SK-N-SH treated with all-trans-retinoic acid at 6 μM for 48 hours (cell line): ENCODE measurements around the gene SDK1.

Source experiments
- ATAC-seq: fragments of 200-7000 bp; cut with Tn5 transposase; 3 replicates; pipeline ENCODE4 v1.9.1; 2020; ENCODE audit warnings: mild to moderate bottlenecking, moderate library complexity
- ARNTL ChIP-seq: fragments of 450-650 bp; formaldehyde crosslinking; IDR thresholded peaks from 2 replicates; pipeline ENCODE4 v1.5.0; 2020; ENCODE audit warnings: low read depth, mild to moderate bottlenecking, moderate library complexity, borderline replicate concordance
- BACH2 ChIP-seq: fragments of 250-450 bp; sonication (Bioruptor Pico); IDR thresholded peaks from 2 replicates; pipeline ENCODE4 v1.9.0; 2021; ENCODE audit warnings: mild to moderate bottlenecking, borderline replicate concordance
- CSDC2 ChIP-seq: fragments of 250-450 bp; sonication (Bioruptor Pico); IDR thresholded peaks from 2 replicates; pipeline ENCODE4 v1.5.0; 2020; ENCODE audit warnings: mild to moderate bottlenecking, moderate library complexity
- CSRNP3 ChIP-seq: fragments of 250-450 bp; sonication (Bioruptor Pico); IDR thresholded peaks from 2 replicates; pipeline ENCODE4 v1.5.1; 2021; ENCODE audit warnings: mild to moderate bottlenecking, moderate library complexity
- ESRRG ChIP-seq: fragments of 250-450 bp; sonication (Bioruptor Pico); IDR thresholded peaks from 2 replicates; pipeline ENCODE4 v1.6.1; 2021; ENCODE audit warnings: mild to moderate bottlenecking
- GLIS3 ChIP-seq: fragments of 250-450 bp; sonication (Bioruptor Pico); IDR thresholded peaks from 2 replicates; pipeline ENCODE4 v1.5.0; 2020; ENCODE audit warnings: mild to moderate bottlenecking, moderate library complexity
- ISL1 ChIP-seq: fragments of 250-450 bp; sonication (Bioruptor Pico); IDR thresholded peaks from 2 replicates; pipeline ENCODE4 v2.1.2; 2022; ENCODE audit warnings: mild to moderate bottlenecking, moderate library complexity
- OSR1 ChIP-seq: fragments of 250-450 bp; sonication (Bioruptor Pico); IDR thresholded peaks from 2 replicates; pipeline ENCODE4 v1.8.0; 2022; ENCODE audit warnings: moderate library complexity, mild to moderate bottlenecking, inconsistent platforms
- POU6F1 ChIP-seq: fragments of 250-450 bp; sonication (Bioruptor Pico); IDR thresholded peaks from 2 replicates; pipeline ENCODE4 v1.8.0; 2021; ENCODE audit warnings: low read depth, mild to moderate bottlenecking, moderate library complexity, borderline replicate concordance
- PPARA ChIP-seq: fragments of 250-450 bp; sonication (Bioruptor Pico); IDR thresholded peaks from 2 replicates; pipeline ENCODE4 v1.5.0; 2020; ENCODE audit warnings: mild to moderate bottlenecking, borderline replicate concordance
- RARB ChIP-seq: fragments of 250-450 bp; sonication (Bioruptor Pico); IDR thresholded peaks from 2 replicates; pipeline ENCODE4 v1.8.0; 2021; ENCODE audit warnings: mild to moderate bottlenecking, moderate library complexity
- SNAI2 ChIP-seq: fragments of 250-450 bp; sonication (Bioruptor Pico); IDR thresholded peaks from 2 replicates; pipeline ENCODE4 v1.5.0; 2020; ENCODE audit warnings: mild to moderate bottlenecking, moderate library complexity
- TCF4 ChIP-seq: fragments of 250-450 bp; sonication (Bioruptor Pico); IDR thresholded peaks from 2 replicates; pipeline ENCODE4 v1.8.0; 2021; ENCODE audit warnings: mild to moderate bottlenecking, moderate library complexity, borderline replicate concordance
- TOX ChIP-seq: fragments of 250-450 bp; sonication (Bioruptor Pico); IDR thresholded peaks from 2 replicates; pipeline ENCODE4 v1.8.0; 2021; ENCODE audit warnings: mild to moderate bottlenecking, moderate library complexity, borderline replicate concordance
- ZFP30 ChIP-seq: fragments of 450-650 bp; formaldehyde crosslinking; IDR thresholded peaks from 2 replicates; pipeline ENCODE4 v1.5.0; 2022; ENCODE audit warnings: mild to moderate bottlenecking, moderate library complexity
- ZNF565 ChIP-seq: fragments of 450-650 bp; formaldehyde crosslinking; conservative IDR thresholded peaks from 2 replicates; pipeline ENCODE4 v1.5.0; 2020; ENCODE audit warnings: low read depth, mild to moderate bottlenecking, moderate library complexity
- ZNF70 ChIP-seq: fragments of 450-650 bp; formaldehyde crosslinking; IDR thresholded peaks from 2 replicates; pipeline ENCODE4 v1.5.0; 2020; ENCODE audit warnings: mild to moderate bottlenecking, moderate library complexity
- ZNF8 ChIP-seq: fragments of 450-650 bp; formaldehyde crosslinking; IDR thresholded peaks from 2 replicates; pipeline ENCODE4 v1.5.0; 2020; ENCODE audit warnings: mild to moderate bottlenecking, moderate library complexity
- TF ChIP-seq, protein P1 (sequence below): fragments of 250-450 bp; sonication (Bioruptor Pico); IDR thresholded peaks from 2 replicates; pipeline ENCODE4 v1.5.1; 2020; ENCODE audit warnings: low read depth, mild to moderate bottlenecking, moderate library complexity
- TF ChIP-seq, protein P2 (sequence below): fragments of 250-450 bp; sonication (Bioruptor Pico); IDR thresholded peaks from 2 replicates; pipeline ENCODE4 v1.8.0; 2020; ENCODE audit warnings: mild to moderate bottlenecking, moderate library complexity, borderline replicate concordance
- TF ChIP-seq, protein P3 (sequence below): fragments of 250-450 bp; sonication (Bioruptor Pico); IDR thresholded peaks from 2 replicates; pipeline ENCODE4 v1.5.0; 2020; ENCODE audit warnings: mild to moderate bottlenecking, moderate library complexity

Gene SDK1

GRCh38 chr7:3888096-3888495 is 587.0 kb downstream of the SDK1 start:
- TF ChIP-seq SNAI2 (CRISPR knock-in tag) (no peak), ISL1 (no peak), TOX (CRISPR knock-in tag) (no peak), CSRNP3 (no peak), ZNF565 (no peak), CSDC2 (CRISPR knock-in tag) (no peak), OSR1 (CRISPR knock-in tag) (no peak), ZNF70 (CRISPR knock-in tag) (no peak)
- no peak for ATAC-seq

- no peak for TF ChIP-seq ESRRG (CRISPR knock-in tag)
- TF ChIP-seq TCF4 (CRISPR knock-in tag): no peak
- no peak for TF ChIP-seq GLIS3 (CRISPR knock-in tag)
- TF ChIP-seq, protein P1, sequence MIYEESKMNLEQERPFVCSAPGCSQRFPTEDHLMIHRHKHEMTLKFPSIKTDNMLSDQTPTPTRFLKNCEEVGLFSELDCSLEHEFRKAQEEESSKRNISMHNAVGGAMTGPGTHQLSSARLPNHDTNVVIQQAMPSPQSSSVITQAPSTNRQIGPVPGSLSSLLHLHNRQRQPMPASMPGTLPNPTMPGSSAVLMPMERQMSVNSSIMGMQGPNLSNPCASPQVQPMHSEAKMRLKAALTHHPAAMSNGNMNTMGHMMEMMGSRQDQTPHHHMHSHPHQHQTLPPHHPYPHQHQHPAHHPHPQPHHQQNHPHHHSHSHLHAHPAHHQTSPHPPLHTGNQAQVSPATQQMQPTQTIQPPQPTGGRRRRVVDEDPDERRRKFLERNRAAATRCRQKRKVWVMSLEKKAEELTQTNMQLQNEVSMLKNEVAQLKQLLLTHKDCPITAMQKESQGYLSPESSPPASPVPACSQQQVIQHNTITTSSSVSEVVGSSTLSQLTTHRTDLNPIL (CRISPR knock-in tag): no peak
- no peak for TF ChIP-seq SNAI2 (CRISPR knock-in tag)
- TF ChIP-seq BACH2 (CRISPR knock-in tag): no peak
- TF ChIP-seq ZFP30 (CRISPR knock-in tag): no peak
- TF ChIP-seq, protein P2, sequence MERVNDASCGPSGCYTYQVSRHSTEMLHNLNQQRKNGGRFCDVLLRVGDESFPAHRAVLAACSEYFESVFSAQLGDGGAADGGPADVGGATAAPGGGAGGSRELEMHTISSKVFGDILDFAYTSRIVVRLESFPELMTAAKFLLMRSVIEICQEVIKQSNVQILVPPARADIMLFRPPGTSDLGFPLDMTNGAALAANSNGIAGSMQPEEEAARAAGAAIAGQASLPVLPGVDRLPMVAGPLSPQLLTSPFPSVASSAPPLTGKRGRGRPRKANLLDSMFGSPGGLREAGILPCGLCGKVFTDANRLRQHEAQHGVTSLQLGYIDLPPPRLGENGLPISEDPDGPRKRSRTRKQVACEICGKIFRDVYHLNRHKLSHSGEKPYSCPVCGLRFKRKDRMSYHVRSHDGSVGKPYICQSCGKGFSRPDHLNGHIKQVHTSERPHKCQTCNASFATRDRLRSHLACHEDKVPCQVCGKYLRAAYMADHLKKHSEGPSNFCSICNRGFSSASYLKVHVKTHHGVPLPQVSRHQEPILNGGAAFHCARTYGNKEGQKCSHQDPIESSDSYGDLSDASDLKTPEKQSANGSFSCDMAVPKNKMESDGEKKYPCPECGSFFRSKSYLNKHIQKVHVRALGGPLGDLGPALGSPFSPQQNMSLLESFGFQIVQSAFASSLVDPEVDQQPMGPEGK (CRISPR knock-in tag): no peak
- no peak for TF ChIP-seq CSRNP3
- TF ChIP-seq ZNF565: no peak
- no peak for TF ChIP-seq POU6F1 (CRISPR knock-in tag)
- TF ChIP-seq, protein P3, sequence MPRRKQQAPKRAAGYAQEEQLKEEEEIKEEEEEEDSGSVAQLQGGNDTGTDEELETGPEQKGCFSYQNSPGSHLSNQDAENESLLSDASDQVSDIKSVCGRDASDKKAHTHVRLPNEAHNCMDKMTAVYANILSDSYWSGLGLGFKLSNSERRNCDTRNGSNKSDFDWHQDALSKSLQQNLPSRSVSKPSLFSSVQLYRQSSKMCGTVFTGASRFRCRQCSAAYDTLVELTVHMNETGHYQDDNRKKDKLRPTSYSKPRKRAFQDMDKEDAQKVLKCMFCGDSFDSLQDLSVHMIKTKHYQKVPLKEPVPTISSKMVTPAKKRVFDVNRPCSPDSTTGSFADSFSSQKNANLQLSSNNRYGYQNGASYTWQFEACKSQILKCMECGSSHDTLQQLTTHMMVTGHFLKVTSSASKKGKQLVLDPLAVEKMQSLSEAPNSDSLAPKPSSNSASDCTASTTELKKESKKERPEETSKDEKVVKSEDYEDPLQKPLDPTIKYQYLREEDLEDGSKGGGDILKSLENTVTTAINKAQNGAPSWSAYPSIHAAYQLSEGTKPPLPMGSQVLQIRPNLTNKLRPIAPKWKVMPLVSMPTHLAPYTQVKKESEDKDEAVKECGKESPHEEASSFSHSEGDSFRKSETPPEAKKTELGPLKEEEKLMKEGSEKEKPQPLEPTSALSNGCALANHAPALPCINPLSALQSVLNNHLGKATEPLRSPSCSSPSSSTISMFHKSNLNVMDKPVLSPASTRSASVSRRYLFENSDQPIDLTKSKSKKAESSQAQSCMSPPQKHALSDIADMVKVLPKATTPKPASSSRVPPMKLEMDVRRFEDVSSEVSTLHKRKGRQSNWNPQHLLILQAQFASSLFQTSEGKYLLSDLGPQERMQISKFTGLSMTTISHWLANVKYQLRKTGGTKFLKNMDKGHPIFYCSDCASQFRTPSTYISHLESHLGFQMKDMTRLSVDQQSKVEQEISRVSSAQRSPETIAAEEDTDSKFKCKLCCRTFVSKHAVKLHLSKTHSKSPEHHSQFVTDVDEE (CRISPR knock-in tag): no peak
- TF ChIP-seq ARNTL (CRISPR knock-in tag): no peak
- no peak for TF ChIP-seq RARB (CRISPR knock-in tag)
- TF ChIP-seq TOX (CRISPR knock-in tag): no peak
- TF ChIP-seq PPARA: no peak
- ATAC-seq: no peak
Measured at GRCh38 chr7:3892157-3892556, 591.1 kb downstream of the SDK1 start.

DNA sequence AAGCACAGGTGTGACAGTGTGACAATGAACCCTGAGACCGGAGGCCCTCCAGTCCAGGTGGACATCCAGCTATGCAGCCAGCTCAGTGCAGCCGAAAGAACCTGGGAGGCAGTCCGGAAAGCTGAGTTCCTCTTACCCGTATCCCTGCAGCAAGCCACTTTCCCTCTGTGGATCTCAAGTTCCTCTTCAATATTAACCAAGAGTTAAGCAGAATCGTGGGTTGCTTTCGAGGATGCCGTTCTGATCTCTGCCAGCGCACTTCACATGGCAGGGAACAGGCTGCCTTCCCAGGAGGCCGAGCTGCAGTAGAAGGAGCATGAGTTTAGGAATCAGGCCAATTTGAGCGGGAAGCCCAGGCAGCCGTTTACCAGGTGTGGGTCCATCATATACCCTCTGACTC is 591.6 kb downstream of the SDK1 start:
- no peak for ATAC-seq
- TF ChIP-seq ZFP30 (CRISPR knock-in tag) (no peak), CSRNP3 (no peak), TOX (CRISPR knock-in tag) (no peak), ISL1 (no peak), OSR1 (CRISPR knock-in tag) (no peak), SNAI2 (CRISPR knock-in tag) (no peak), ZNF8 (no peak), RARB (CRISPR knock-in tag) (no peak)
- TF ChIP-seq, protein P2 (CRISPR knock-in tag): no peak
